ENCODE data around the gene DAB2.

The DAB2 gene

DNA sequence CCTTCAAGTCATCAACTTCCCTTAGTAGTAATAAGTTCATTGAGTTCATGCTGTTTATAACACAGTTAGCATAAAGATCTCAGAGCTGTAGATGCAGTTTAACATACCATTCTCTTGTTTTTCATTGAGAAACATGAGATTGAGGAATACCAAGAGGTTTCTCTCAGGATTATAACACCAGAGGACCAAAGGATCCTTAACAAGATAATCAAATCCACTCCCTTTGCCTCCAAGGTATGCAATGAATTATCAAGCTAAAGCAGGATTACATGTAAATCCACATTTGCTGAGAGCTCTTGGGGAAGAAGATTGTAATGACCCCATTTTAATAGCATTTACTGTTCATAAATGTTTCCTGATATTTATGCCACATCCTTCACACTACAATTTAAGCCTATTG, 35.1 kb upstream of the DAB2 start:
- H3K27me3 Mint-ChIP-seq, result peaks cover 41 to 47% of the 10 kb centered on the region in 2 donors
- no peak for ATAC-seq (replicated peaks)
- H3K36me3 Mint-ChIP-seq (ENCODE audit: insufficient read depth), result peaks cover 4% of the 10 kb centered on the region
- DNase-seq, result no peak
- no peaks in the 10 kb centered on the region for H3K9me3 Mint-ChIP-seq
- no peak overlapping the region for H3K4me3 Mint-ChIP-seq
- H3K4me1 Mint-ChIP-seq (ENCODE audit: low read depth in 2 of 2), result peaks cover 6 to 14% of the 10 kb centered on the region in 2 donors
- H3K27ac Mint-ChIP-seq, result no peak overlapping the region

DNA sequence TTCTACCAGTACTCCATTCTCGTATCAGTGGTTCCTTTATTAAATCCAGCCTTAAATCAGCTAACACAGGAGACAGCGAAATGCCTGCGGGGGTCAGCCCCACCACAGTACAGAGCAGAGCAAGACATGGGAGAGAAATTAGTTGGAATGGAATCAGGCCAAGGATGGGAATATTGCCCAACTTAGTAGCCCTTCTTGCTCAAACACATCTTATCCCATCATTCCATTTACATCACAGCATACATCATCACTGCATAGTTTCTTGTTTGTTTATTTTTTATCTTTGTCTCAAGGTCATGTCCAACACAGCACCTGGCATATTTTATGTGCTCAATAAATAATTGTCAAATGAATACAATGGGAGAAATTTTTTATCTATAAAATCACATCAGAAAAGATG, 34.3 kb upstream of the DAB2 start:
- H3K4me1 Mint-ChIP-seq (ENCODE audit: low read depth in 2 of 2), result peaks cover 6 to 14% of the 10 kb centered on the region in 2 donors
- DNase-seq, result no peak

GRCh38 chr5:39455645-39456044, 30.9 kb upstream of the DAB2 start:
- Mint-ChIP-seq H3K27ac (no peak overlapping the region), H3K27me3 (peaks cover 38 to 40% of the 10 kb centered on the region in 2 donors), H3K36me3 (ENCODE audit: insufficient read depth) (no peaks in the 10 kb centered on the region), H3K4me1 (ENCODE audit: low read depth in 2 of 2) (no peaks in the 10 kb centered on the region), H3K9me3 (no peaks in the 10 kb centered on the region), H3K4me3 (no peak overlapping the region)
- ATAC-seq (replicated peaks) (no peak), DNase-seq (no peak)

More for the DNA sequence above, 34.3 kb upstream of the DAB2 start:
- Mint-ChIP-seq H3K36me3 (ENCODE audit: insufficient read depth) (peaks cover 4% of the 10 kb centered on the region), H3K9me3 (no peaks in the 10 kb centered on the region), H3K27me3 (peaks cover 39 to 43% of the 10 kb centered on the region in 2 donors), H3K4me3 (no peak overlapping the region), H3K27ac (no peak overlapping the region)
- ATAC-seq (replicated peaks), result no peak

DNA sequence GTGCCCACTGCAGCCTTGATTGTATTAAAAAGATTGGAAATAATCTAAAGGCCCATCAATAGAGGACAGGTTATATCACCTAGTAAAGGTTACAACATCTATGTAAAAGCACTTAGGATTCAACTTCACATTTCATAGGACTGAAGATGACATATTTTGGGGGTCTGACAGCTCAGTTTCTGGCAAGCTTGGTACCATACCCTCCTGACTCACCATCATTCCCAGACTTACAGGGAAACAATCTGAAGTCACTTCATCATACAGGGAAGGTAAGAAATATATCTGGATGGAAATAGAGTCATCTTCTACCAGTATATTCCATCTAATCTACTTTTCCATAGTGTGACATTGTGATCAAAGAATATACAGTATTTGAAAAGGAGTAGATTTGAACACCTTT, 28.8 kb upstream of the DAB2 start:
- no peaks in the 10 kb centered on the region for H3K36me3 Mint-ChIP-seq (ENCODE audit: insufficient read depth)
- H3K4me1 Mint-ChIP-seq (ENCODE audit: low read depth in 2 of 2), result no peaks in the 10 kb centered on the region
- ATAC-seq (replicated peaks) (no peak), DNase-seq (no peak)
- peaks cover 36 to 37% of the 10 kb centered on the region in 2 donors for H3K27me3 Mint-ChIP-seq
- no peak overlapping the region for H3K4me3 Mint-ChIP-seq
- H3K9me3 Mint-ChIP-seq, result no peaks in the 10 kb centered on the region
- H3K27ac Mint-ChIP-seq, result no peak overlapping the region

DNA sequence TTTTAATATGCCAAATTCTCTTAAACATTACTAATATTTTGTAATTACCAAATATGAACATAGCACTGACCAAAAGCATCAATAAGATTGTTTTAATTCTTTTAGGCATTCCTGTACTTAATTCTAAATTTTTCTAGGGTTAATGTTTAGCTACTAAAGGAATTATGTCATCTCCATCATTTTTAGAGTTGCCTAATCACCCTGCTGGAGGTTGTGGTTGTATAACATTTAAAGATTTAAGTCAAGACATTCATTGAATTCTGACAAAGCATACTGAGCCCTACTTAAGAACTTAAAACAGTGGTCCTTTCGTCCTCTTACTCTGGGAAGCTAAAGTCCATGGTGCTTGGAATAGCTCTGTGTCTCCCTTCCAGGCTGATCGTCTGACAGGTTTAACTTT, 28.1 kb upstream of the DAB2 start:
- Mint-ChIP-seq H3K4me1 (ENCODE audit: low read depth in 2 of 2) (no peaks in the 10 kb centered on the region), H3K4me3 (no peak overlapping the region), H3K27me3 (peaks cover 28 to 29% of the 10 kb centered on the region in 2 donors), H3K9me3 (no peaks in the 10 kb centered on the region), H3K36me3 (ENCODE audit: insufficient read depth) (no peaks in the 10 kb centered on the region), H3K27ac (no peak overlapping the region)
- DNase-seq, result no peak
- ATAC-seq (replicated peaks), result no peak

DNA sequence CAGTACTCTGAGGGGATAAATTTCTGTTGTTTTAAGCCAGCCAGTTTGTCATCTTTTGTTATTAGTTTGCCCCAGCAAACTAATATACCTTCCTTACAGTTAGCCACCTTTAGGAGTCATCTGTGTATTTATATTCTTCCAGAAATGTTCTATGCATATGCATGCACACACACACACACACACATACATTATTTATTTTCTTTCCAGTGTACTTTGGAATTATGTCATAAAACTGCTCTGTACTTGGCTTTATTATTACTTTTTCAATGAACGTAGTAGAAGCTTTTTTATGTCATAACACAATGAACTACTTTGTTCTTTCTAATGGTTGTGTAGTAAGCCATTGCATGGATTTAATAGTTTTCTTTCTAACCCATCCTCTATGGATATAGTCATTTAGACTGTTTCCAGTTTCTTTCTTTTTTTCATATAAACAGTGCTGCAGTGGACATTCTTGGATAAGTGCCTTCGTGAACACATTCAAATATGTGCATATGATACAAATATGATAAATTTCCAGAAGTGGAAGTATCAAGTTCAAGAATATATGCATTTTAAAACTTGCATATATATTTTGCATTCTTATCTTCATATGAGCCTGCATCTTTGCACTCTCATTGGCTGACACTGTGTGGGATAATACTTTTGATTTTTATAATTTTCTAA, 26.6 kb upstream of the DAB2 start:
- no peak for ATAC-seq (replicated peaks)
- H3K4me3 Mint-ChIP-seq, result no peak overlapping the region
- H3K36me3 Mint-ChIP-seq (ENCODE audit: insufficient read depth), result no peaks in the 10 kb centered on the region
- H3K4me1 Mint-ChIP-seq (ENCODE audit: low read depth in 2 of 2), result no peaks in the 10 kb centered on the region
- H3K27ac Mint-ChIP-seq, result no peak overlapping the region
- peaks cover 14 to 19% of the 10 kb centered on the region in 2 donors for H3K27me3 Mint-ChIP-seq
- no peaks in the 10 kb centered on the region for H3K9me3 Mint-ChIP-seq
- no peak for DNase-seq

DNA sequence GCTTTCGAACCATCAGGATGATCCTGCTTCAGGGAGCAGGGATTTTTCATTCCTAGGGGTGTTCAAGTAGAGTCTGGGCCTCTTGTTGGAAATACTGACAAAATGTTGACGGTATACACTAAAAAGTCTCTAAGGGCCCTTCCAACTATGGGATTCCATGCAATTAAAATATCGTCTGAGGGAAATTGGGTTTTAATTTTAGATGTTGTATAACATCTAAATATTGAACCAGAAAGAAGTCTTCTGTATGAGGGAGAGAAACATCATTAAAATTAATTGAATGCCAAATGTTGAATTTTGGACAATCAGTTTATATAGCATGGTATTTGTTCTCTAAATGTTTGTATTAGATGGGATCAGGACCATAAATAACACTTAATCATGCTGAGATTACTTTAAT, 25.7 kb upstream of the DAB2 start:
- no peak overlapping the region for H3K27ac Mint-ChIP-seq
- ATAC-seq (replicated peaks) (no peak), DNase-seq (no peak)
- H3K9me3 Mint-ChIP-seq, result no peaks in the 10 kb centered on the region
- H3K36me3 Mint-ChIP-seq (ENCODE audit: insufficient read depth), result no peaks in the 10 kb centered on the region
- H3K4me1 Mint-ChIP-seq (ENCODE audit: low read depth in 2 of 2), result no peaks in the 10 kb centered on the region
- peaks cover 5 to 9% of the 10 kb centered on the region in 2 donors for H3K27me3 Mint-ChIP-seq
- no peak overlapping the region for H3K4me3 Mint-ChIP-seq

DNA sequence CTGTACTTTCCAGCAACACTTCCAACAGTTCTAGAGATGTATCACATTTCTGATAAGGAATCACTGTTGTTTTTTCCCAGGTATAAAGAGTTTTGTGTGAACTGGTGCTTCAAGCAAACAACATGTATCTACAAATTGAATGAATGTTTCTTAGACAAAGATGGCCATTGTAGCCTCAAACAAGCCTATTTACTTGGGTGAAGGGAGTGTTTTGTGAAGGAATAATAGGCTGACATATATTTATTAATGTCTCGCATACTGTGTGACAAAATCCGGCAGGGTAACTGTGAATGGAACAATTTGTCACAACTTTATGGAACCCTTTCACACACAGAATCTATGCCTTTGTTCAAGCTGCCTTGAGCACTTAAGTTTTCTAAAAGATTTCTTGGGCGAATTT, 24.8 kb upstream of the DAB2 start:
- Mint-ChIP-seq H3K4me3 (no peak overlapping the region), H3K27me3 (peaks cover 0 to 2% of the 10 kb centered on the region in 2 donors), H3K27ac (no peak overlapping the region), H3K4me1 (ENCODE audit: low read depth in 2 of 2) (no peaks in the 10 kb centered on the region), H3K9me3 (no peaks in the 10 kb centered on the region), H3K36me3 (ENCODE audit: insufficient read depth) (no peaks in the 10 kb centered on the region)
- DNase-seq (no peak), ATAC-seq (replicated peaks) (no peak)

DNA sequence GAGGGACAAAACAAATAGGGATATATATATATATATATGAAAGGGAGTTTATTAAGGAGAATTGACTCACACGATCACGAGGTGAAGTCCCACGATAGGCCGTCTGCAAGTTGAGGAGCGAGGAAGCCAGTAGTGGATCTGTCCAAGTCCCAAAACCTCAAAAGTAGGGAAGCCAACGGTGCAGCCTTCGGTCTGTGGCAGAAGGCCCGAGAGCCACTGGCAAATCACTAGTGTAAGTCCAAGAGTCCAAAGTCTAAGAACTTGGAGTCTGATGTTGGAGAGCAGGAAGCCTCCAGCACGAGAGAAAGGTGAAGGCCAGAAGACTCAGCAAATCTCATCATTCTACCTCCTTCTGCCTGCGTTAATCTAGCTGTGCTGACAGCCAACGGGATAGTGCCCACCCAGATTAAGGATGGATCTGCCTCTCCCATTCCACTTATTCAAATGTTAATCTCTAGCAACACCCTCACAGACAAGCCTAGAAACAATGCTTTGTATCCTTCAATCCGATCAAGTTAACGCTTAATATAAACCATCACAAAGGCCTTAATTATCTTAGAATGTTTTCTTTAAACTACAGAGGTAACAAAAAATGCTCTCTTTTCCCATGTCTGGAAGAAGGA, 23.8 kb upstream of the DAB2 start:
- Mint-ChIP-seq H3K36me3 (ENCODE audit: insufficient read depth) (no peaks in the 10 kb centered on the region), H3K4me1 (ENCODE audit: low read depth in 2 of 2) (no peaks in the 10 kb centered on the region), H3K4me3 (no peak overlapping the region), H3K9me3 (no peaks in the 10 kb centered on the region), H3K27ac (no peak overlapping the region), H3K27me3 (no peaks in the 10 kb centered on the region)
- ATAC-seq (replicated peaks), result no peak
- DNase-seq, result no peak

GRCh38 chr5:39447968-39448367, 23.2 kb upstream of the DAB2 start:
- H3K9me3 Mint-ChIP-seq, result no peaks in the 10 kb centered on the region
- H3K36me3 Mint-ChIP-seq (ENCODE audit: insufficient read depth), result no peaks in the 10 kb centered on the region
- ATAC-seq (replicated peaks) (no peak), DNase-seq (no peak)
- H3K27me3 Mint-ChIP-seq, result no peaks in the 10 kb centered on the region
- H3K4me3 Mint-ChIP-seq, result no peak overlapping the region
- H3K4me1 Mint-ChIP-seq (ENCODE audit: low read depth in 2 of 2), result no peaks in the 10 kb centered on the region
- no peak overlapping the region for H3K27ac Mint-ChIP-seq

DNA sequence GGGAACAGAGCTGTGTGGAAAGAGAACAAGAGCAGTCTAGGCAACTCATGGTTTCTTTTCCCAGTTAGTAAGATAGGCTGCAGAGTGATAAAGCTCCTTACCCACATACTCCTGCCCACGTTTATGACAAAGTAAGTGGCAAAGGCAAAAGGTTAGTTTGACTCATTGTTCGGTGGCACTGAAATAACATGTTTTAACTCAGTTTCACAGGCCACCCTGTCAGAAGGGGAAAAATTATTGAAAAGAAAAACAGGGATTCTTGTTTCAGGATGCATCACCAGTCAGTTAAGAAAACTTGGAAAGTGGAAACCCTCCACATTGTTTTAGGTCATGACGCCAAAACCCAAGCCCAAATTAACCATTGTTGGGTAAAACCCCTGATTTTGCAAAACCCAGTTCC, 22.3 kb upstream of the DAB2 start:
- no peaks in the 10 kb centered on the region for H3K36me3 Mint-ChIP-seq (ENCODE audit: insufficient read depth)
- H3K27me3 Mint-ChIP-seq, result peaks cover 0 to 9% of the 10 kb centered on the region in 2 donors
- H3K4me3 Mint-ChIP-seq, result no peak overlapping the region
- no peaks in the 10 kb centered on the region for H3K4me1 Mint-ChIP-seq (ENCODE audit: low read depth in 2 of 2)
- DNase-seq (no peak), ATAC-seq (replicated peaks) (no peak)
- no peak overlapping the region for H3K27ac Mint-ChIP-seq
- no peaks in the 10 kb centered on the region for H3K9me3 Mint-ChIP-seq

DNA sequence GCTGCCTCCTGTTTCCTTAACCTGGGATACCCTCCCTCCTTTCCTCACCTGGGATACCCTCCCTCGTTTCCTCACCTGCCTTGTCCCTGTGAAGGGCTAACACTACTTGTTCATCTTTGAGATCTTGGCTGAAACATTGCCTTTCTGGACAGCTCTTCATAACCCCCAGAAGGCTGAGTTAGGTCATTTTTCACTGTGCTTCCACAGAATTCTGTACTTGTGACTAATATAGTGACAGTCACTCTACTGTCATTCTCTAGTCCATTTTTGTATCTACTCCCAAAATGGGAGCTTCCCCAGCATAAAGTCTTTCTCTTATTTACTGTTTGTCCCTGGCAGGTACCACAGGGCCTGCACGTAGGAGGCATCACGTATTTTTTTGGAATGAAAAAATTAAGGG, 21.5 kb upstream of the DAB2 start:
- Mint-ChIP-seq H3K27me3 (peaks cover 0 to 10% of the 10 kb centered on the region in 2 donors), H3K27ac (no peak overlapping the region), H3K4me3 (no peak overlapping the region), H3K36me3 (ENCODE audit: insufficient read depth) (no peaks in the 10 kb centered on the region), H3K4me1 (ENCODE audit: low read depth in 2 of 2) (no peaks in the 10 kb centered on the region), H3K9me3 (no peaks in the 10 kb centered on the region)
- DNase-seq (no peak), ATAC-seq (replicated peaks) (no peak)

DNA sequence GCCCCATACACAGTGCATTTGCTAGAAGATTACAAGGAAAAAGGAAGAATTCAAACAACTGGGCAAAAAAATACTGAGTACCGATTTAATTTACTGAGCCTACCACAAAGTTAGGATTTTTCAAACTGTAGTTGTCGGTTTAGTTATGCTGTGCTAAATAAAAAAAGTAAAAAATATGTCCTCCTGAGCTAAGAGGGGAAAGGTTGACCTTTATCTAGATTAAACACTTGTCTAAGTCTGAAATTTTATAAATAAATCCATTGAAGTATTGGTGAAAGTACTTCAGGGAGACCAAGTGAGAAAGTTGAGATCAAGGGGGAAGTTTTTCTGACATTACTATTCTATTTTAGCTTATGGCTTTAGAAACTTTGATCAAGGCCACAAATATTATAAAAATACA, 19.1 kb upstream of the DAB2 start:
- DNase-seq (no peak), ATAC-seq (replicated peaks) (no peak)
- Mint-ChIP-seq H3K4me3 (no peak overlapping the region), H3K27me3 (peaks cover 5 to 10% of the 10 kb centered on the region in 2 donors), H3K4me1 (ENCODE audit: low read depth in 2 of 2) (no peaks in the 10 kb centered on the region), H3K9me3 (no peaks in the 10 kb centered on the region), H3K36me3 (ENCODE audit: insufficient read depth) (no peaks in the 10 kb centered on the region), H3K27ac (no peak overlapping the region)

- Mint-ChIP-seq H3K27me3 (peaks cover 5 to 10% of the 10 kb centered on the region in 2 donors), H3K36me3 (ENCODE audit: insufficient read depth) (no peaks in the 10 kb centered on the region), H3K4me1 (ENCODE audit: low read depth in 2 of 2) (no peaks in the 10 kb centered on the region), H3K9me3 (no peaks in the 10 kb centered on the region), H3K27ac (no peak overlapping the region), H3K4me3 (no peak overlapping the region)
- no peak for DNase-seq
- no peak for ATAC-seq (replicated peaks)
Observed at GRCh38 chr5:39442991-39443390, 18.2 kb upstream of the DAB2 start.
